DND-41 (cell line): ENCODE measurements around the gene XYLT1.
"Not testable (repeated sequence)": the region's sequence is repeated elsewhere in the genome, so short reads cannot be mapped to it uniquely, and the experiment has no call there.

Experiments
- ATAC-seq: fragments of 200-7000 bp; cut with Tn5 transposase; 3 replicates; pipeline ENCODE4 v1.9.1; 2021; ENCODE audit warnings: low read depth; ENCODE audit not compliant: insufficient read depth
- DNase-seq: peaks from one replicate; pipeline ENCODE4 v3.0.0-alpha.2; 2020
- H2AFZ ChIP-seq: 2 replicates; pipeline ENCODE4 v1.6.0; 2012; ENCODE audit warnings: low read depth, low read length
- H3K27ac ChIP-seq: 2 replicates; pipeline ENCODE4 v1.5.1; 2012; ENCODE audit warnings: low read length, inconsistent platforms
- H3K27me3 ChIP-seq: fragments of 200-600 bp; sonication (generic); 2 replicates; pipeline ENCODE4 v1.6.0; 2012; ENCODE audit warnings: low read length, mild to moderate bottlenecking, inconsistent platforms; ENCODE audit not compliant: insufficient read depth, poor library complexity
- H3K36me3 ChIP-seq: 2 replicates; pipeline ENCODE4 v1.5.1; 2012; ENCODE audit warnings: low read length, inconsistent platforms; ENCODE audit not compliant: insufficient read depth
- H3K4me1 ChIP-seq: 2 replicates; pipeline ENCODE4 v1.5.1; 2012; ENCODE audit warnings: mild to moderate bottlenecking, low read length; ENCODE audit not compliant: insufficient read depth
- H3K4me2 ChIP-seq: 2 replicates; pipeline ENCODE4 v1.6.0; 2012; ENCODE audit warnings: mild to moderate bottlenecking, moderate library complexity, low read length, inconsistent platforms; ENCODE audit not compliant: insufficient read depth
- H3K4me3 ChIP-seq, 2 experiments: fragments of 200-600 bp in 1 of 2; shearing (Covaris generic) in 1 of 2; 2 replicates each; pipeline ENCODE4 v1.5.1; 2012 to 2016; ENCODE audit warnings: inconsistent platforms in 2 of 2, low read length in 2 of 2, mild to moderate bottlenecking in 2 of 2, low read depth in 1 of 2, moderate library complexity in 1 of 2
- H3K79me2 ChIP-seq: 2 replicates; pipeline ENCODE4 v1.6.0; 2012; ENCODE audit warnings: low read length, inconsistent platforms; ENCODE audit not compliant: insufficient read depth
- H3K9ac ChIP-seq: 2 replicates; pipeline ENCODE4 v1.6.0; 2012; ENCODE audit warnings: low read depth, mild to moderate bottlenecking, inconsistent platforms, low read length, moderate library complexity
- H3K9me3 ChIP-seq: 2 replicates; pipeline ENCODE4 v1.5.1; 2012; ENCODE audit warnings: low read length, moderate library complexity, mild to moderate bottlenecking, inconsistent platforms; ENCODE audit not compliant: insufficient read depth, severe bottlenecking
- H4K20me1 ChIP-seq: 2 replicates; pipeline ENCODE4 v1.6.0; 2012; ENCODE audit warnings: low read length; ENCODE audit not compliant: insufficient read depth
- CTCF ChIP-seq: IDR thresholded peaks from 2 replicates; pipeline ENCODE4 v1.5.1; 2012; ENCODE audit warnings: borderline replicate concordance, low read length, moderate library complexity, mild to moderate bottlenecking; ENCODE audit not compliant: poor library complexity, severe bottlenecking; ENCODE audit errors: extremely low read depth
- EZH2 ChIP-seq: IDR thresholded peaks from 3 replicates; pipeline ENCODE4 v1.6.1; 2012; ENCODE audit warnings: borderline replicate concordance, low read depth, mild to moderate bottlenecking, moderate library complexity, low read length, inconsistent platforms; ENCODE audit not compliant: severe bottlenecking

The XYLT1 gene

GRCh38 chr16:17309510-17309909, 161.2 kb downstream of the XYLT1 start:
- Histone ChIP-seq H3K79me2 (no peaks in the 10 kb centered on the region), H3K4me1 (no peaks in the 10 kb centered on the region), H3K9me3 (no peaks in the 10 kb centered on the region), H3K27me3 (no peaks in the 10 kb centered on the region), H3K4me3 (no peak overlapping the region), H3K9ac (no peak overlapping the region), H3K4me2 (no peak overlapping the region), H3K36me3 (no peaks in the 10 kb centered on the region), H4K20me1 (no peaks in the 10 kb centered on the region), H2AFZ (no peak overlapping the region), H3K27ac (no peak overlapping the region)
- DNase-seq (no peak), ATAC-seq (no peak)
- TF ChIP-seq CTCF (no peak), EZH2 (no peak)

GRCh38 chr16:17308186-17308585, 162.6 kb downstream of the XYLT1 start:
- Histone ChIP-seq H3K27ac (no peak overlapping the region), H3K27me3 (no peaks in the 10 kb centered on the region), H3K9ac (no peak overlapping the region), H3K4me3 (no peak overlapping the region), H3K9me3 (no peaks in the 10 kb centered on the region), H3K4me2 (no peak overlapping the region), H4K20me1 (no peaks in the 10 kb centered on the region), H3K4me1 (no peaks in the 10 kb centered on the region), H3K36me3 (no peaks in the 10 kb centered on the region), H3K79me2 (no peaks in the 10 kb centered on the region), H2AFZ (no peak overlapping the region)
- no peak for TF ChIP-seq EZH2
- TF ChIP-seq CTCF, result no peak
- no peak for DNase-seq
- no peak for ATAC-seq

DNA sequence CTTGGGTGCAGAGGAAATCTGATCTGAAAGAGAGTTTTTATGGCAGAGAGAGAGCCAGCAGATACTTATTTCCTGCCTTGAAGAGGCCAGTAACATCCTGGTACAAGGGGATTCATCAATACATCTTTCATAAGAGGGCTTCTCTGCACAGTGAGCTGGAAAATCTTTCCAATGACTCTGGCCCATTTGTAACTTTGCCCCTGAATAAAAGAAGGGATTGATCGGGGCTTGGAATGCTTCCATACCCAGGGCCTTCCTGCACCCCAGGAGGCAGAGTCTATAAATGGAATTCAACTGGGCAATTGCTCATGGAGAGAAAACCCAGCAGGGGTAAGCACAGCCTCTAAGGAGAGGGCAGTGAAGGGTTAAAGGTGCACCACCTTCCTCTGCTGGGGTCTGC, 163.3 kb downstream of the XYLT1 start:
- Histone ChIP-seq H3K9ac (no peak overlapping the region), H3K4me3 (no peak overlapping the region), H4K20me1 (no peaks in the 10 kb centered on the region), H3K4me1 (no peaks in the 10 kb centered on the region), H3K27me3 (no peaks in the 10 kb centered on the region), H3K27ac (no peak overlapping the region), H3K4me2 (no peak overlapping the region), H2AFZ (no peak overlapping the region), H3K36me3 (no peaks in the 10 kb centered on the region), H3K9me3 (no peaks in the 10 kb centered on the region), H3K79me2 (no peaks in the 10 kb centered on the region)
- ATAC-seq (no peak), DNase-seq (no peak)
- TF ChIP-seq CTCF (no peak), EZH2 (no peak)

GRCh38 chr16:17306745-17307144, 164.0 kb downstream of the XYLT1 start:
- Histone ChIP-seq H4K20me1 (no peaks in the 10 kb centered on the region), H3K79me2 (no peaks in the 10 kb centered on the region), H3K27me3 (no peaks in the 10 kb centered on the region), H3K27ac (no peak overlapping the region), H3K4me2 (no peak overlapping the region), H3K36me3 (no peaks in the 10 kb centered on the region), H3K4me3 (no peak overlapping the region), H3K9me3 (no peaks in the 10 kb centered on the region), H3K4me1 (no peaks in the 10 kb centered on the region), H3K9ac (no peak overlapping the region), H2AFZ (no peak overlapping the region)
- no peak for TF ChIP-seq EZH2
- no peak for TF ChIP-seq CTCF
- ATAC-seq (no peak), DNase-seq (no peak)

- H3K27me3 ChIP-seq, H3K4me1 ChIP-seq, DNase-seq, ATAC-seq, H4K20me1 ChIP-seq, H3K36me3 ChIP-seq, H3K4me2 ChIP-seq, H2AFZ ChIP-seq, H3K9me3 ChIP-seq, H3K9ac ChIP-seq, H3K4me3 ChIP-seq, H3K27ac ChIP-seq, H3K79me2 ChIP-seq: not testable (repeated sequence)
These were observed 164.5 kb downstream of the XYLT1 start for GRCh38 chr16:17306211-17306610.
